DND-41 (cell line): Measurements from ENCODE around the gene USH1C.

Experiments used
- EZH2 ChIP-seq: IDR thresholded peaks from 3 replicates; pipeline ENCODE4 v1.6.1; 2012; ENCODE audit warnings: borderline replicate concordance, low read depth, mild to moderate bottlenecking, moderate library complexity, low read length, inconsistent platforms; ENCODE audit not compliant: severe bottlenecking
- TF ChIP-seq, protein P1 (sequence below): IDR thresholded peaks from 2 replicates; pipeline ENCODE4 v1.5.1; 2012; ENCODE audit warnings: borderline replicate concordance, low read length, moderate library complexity, mild to moderate bottlenecking; ENCODE audit not compliant: poor library complexity, severe bottlenecking; ENCODE audit errors: extremely low read depth

DNA sequence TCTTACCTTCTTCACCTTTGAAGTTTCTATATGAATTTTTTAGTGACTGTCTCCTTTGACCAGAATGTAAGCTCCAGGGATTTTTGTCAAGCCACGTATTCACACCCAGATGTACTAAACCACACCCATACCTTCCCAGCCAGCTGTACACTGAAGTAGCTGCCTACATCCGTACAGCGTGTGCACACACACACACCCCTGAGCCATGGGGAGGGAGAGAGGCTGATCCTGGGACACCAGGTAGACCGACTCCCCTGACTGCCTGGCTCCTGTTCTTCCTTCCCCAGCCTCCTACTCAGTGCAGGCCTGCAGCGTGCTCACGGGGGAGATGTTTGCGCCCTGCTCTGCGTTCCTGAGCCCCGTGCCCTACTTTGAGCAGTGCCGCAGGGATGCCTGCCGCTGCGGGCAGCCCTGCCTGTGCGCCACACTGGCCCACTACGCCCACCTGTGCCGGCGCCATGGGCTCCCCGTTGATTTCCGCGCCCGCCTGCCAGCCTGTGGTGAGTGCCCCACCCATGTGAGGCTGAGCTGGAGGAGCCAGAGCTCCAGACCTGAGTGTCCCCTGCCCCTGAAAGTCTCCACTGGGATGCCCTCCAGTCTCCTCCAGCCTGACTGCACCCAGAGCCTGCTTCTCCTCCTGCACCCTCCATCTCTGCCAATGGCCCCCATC is 28.7 kb upstream of the USH1C start:
- TF ChIP-seq, protein P1, sequence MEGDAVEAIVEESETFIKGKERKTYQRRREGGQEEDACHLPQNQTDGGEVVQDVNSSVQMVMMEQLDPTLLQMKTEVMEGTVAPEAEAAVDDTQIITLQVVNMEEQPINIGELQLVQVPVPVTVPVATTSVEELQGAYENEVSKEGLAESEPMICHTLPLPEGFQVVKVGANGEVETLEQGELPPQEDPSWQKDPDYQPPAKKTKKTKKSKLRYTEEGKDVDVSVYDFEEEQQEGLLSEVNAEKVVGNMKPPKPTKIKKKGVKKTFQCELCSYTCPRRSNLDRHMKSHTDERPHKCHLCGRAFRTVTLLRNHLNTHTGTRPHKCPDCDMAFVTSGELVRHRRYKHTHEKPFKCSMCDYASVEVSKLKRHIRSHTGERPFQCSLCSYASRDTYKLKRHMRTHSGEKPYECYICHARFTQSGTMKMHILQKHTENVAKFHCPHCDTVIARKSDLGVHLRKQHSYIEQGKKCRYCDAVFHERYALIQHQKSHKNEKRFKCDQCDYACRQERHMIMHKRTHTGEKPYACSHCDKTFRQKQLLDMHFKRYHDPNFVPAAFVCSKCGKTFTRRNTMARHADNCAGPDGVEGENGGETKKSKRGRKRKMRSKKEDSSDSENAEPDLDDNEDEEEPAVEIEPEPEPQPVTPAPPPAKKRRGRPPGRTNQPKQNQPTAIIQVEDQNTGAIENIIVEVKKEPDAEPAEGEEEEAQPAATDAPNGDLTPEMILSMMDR: no peak
- TF ChIP-seq EZH2: no peak
